ENCODE data around the gene MCTP2. TPM values are rescaled to one million over a fixed set of nuclear protein-coding genes. Genes with fewer than 3 reads are reported as not detected.

The MCTP2 gene
- total RNA-seq, 1 experiment from 2014 or later: 0.18 TPM

DNA sequence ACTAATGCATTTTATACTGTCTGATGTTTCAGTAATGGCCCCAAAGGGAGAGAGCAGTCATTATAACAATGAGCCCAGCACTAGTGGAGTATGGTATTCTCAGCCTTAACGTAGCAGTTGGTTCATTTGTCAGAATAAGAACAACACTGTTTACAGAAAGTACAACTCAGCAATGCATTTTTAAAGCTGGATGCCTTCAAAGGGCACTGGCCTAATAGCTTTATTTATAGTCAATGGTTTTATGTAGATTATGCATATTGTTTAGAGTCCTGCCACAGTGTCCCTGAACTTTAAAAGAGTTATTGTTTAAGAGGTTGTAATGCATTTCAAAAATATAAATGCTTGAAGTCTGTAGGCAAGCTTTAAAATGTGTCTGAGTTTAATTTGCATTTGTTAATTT, 211.1 kb downstream of the MCTP2 start:
- Histone ChIP-seq H3K36me3 (no peaks in the 10 kb centered on the region), H3K27ac (no peak overlapping the region), H3K4me1 (replicated peaks) (no peaks in the 10 kb centered on the region), H3K27me3 (replicated peaks) (no peaks in the 10 kb centered on the region), H3K9me3 (replicated peaks) (no peaks in the 10 kb centered on the region), H3K4me3 (no peak overlapping the region)
- DNase-seq (ENCODE audit: low read depth in 1 of 2, low spot score in 2 of 2): no peak

DNA sequence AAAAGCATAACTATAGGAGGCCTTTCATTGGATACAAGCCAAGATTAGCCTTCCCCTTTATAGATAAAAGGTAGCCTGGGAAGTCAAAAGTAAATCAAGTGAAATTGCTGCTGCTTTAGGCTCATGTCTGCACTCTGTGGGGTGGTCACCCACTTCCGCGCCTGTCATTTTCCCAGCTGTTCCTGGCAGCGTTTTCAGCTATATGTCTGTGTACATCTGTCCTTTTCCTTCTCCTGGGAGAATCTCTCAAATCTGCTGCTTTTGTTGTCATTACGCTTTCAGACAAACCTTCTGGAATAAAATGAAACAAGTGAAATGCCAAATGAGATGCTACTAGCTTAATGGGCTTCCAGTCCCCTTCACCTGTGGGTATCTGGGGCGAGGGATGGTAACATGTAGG, 211.8 kb downstream of the MCTP2 start:
- H3K27ac ChIP-seq: no peak overlapping the region
- no peaks in the 10 kb centered on the region for H3K9me3 ChIP-seq (replicated peaks)
- DNase-seq (ENCODE audit: low read depth in 1 of 2, low spot score in 2 of 2): no peak
- no peaks in the 10 kb centered on the region for H3K4me1 ChIP-seq (replicated peaks)
- H3K36me3 ChIP-seq: no peaks in the 10 kb centered on the region
- no peak overlapping the region for H3K4me3 ChIP-seq
- H3K27me3 ChIP-seq (replicated peaks): no peaks in the 10 kb centered on the region

GRCh38 chr15:94445566-94446160, 214.3 kb downstream of the MCTP2 start:
- Histone ChIP-seq H3K27ac (no peak overlapping the region), H3K27me3 (replicated peaks) (no peaks in the 10 kb centered on the region), H3K36me3 (no peaks in the 10 kb centered on the region), H3K4me1 (replicated peaks) (no peaks in the 10 kb centered on the region), H3K4me3 (no peak overlapping the region), H3K9me3 (replicated peaks) (no peaks in the 10 kb centered on the region)
- DNase-seq (ENCODE audit: low read depth in 1 of 2, low spot score in 2 of 2): no peak

DNA sequence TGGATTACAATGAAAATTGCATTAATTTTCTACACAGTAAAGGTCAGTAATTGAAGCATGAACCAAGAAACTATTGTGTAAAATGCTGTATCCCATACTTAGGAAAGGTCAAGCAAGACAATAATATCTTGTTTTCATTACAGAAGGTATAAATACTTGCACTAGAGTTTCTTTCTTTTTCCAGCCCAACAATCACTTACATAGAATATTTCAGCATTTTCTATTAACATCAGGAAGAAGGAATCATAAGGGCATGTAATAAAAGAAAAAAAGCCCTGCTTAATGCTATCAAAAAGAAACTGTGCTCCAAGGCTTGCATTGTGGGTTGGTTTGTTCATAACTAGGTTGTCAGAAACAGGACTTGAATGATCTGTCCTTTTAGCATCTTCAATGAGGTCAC, 215.1 kb downstream of the MCTP2 start:
- H3K9me3 ChIP-seq (replicated peaks): no peaks in the 10 kb centered on the region
- no peak overlapping the region for H3K27ac ChIP-seq
- no peaks in the 10 kb centered on the region for H3K36me3 ChIP-seq
- no peak overlapping the region for H3K4me3 ChIP-seq
- no peak for DNase-seq (ENCODE audit: low read depth in 1 of 2, low spot score in 2 of 2)
- H3K4me1 ChIP-seq (replicated peaks): no peaks in the 10 kb centered on the region
- H3K27me3 ChIP-seq (replicated peaks): no peaks in the 10 kb centered on the region

DNA sequence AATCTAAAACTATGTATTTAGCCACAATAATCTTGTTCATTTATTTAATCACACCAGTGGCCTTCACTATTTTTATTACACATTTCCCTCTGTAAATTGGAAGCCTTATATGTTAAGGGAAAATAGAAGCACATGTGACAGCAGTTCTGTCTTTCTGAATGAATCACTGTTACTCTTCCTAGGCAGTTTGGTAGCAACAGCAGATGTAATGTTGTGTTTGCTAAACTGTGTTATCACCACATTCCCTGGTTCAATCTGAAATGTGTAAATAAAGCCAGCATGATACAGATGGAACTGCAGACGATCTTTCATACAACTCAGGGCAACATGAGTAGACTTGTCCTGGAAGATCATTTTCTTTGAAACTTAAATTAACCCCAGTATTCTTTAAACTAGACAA, 220.1 kb downstream of the MCTP2 start:
- Histone ChIP-seq H3K36me3 (no peaks in the 10 kb centered on the region), H3K9me3 (replicated peaks) (no peaks in the 10 kb centered on the region), H3K27me3 (replicated peaks) (no peaks in the 10 kb centered on the region), H3K27ac (no peak overlapping the region), H3K4me1 (replicated peaks) (no peaks in the 10 kb centered on the region), H3K4me3 (no peak overlapping the region)
- DNase-seq (ENCODE audit: low read depth in 1 of 2, low spot score in 2 of 2): no peak

GRCh38 chr15:94453227-94453988, 222.0 kb downstream of the MCTP2 start:
- no peak for DNase-seq (ENCODE audit: low read depth in 1 of 2, low spot score in 2 of 2)
- Histone ChIP-seq H3K36me3 (no peaks in the 10 kb centered on the region), H3K4me3 (no peak overlapping the region), H3K9me3 (replicated peaks) (no peaks in the 10 kb centered on the region), H3K27ac (no peak overlapping the region), H3K27me3 (replicated peaks) (no peaks in the 10 kb centered on the region), H3K4me1 (replicated peaks) (no peaks in the 10 kb centered on the region)

- no peak for DNase-seq (ENCODE audit: low read depth in 1 of 2, low spot score in 2 of 2)
- Histone ChIP-seq H3K27me3 (replicated peaks) (no peaks in the 10 kb centered on the region), H3K4me3 (no peak overlapping the region), H3K4me1 (replicated peaks) (no peaks in the 10 kb centered on the region), H3K36me3 (no peaks in the 10 kb centered on the region), H3K27ac (no peak overlapping the region), H3K9me3 (replicated peaks) (no peaks in the 10 kb centered on the region)
These were observed 223.9 kb downstream of the MCTP2 start for GRCh38 chr15:94455297-94455696.

- Histone ChIP-seq H3K9me3 (replicated peaks) (no peaks in the 10 kb centered on the region), H3K27me3 (replicated peaks) (no peaks in the 10 kb centered on the region), H3K27ac (no peak overlapping the region), H3K36me3 (no peaks in the 10 kb centered on the region), H3K4me1 (replicated peaks) (no peaks in the 10 kb centered on the region), H3K4me3 (no peak overlapping the region)
- DNase-seq (ENCODE audit: low read depth in 1 of 2, low spot score in 2 of 2): no peak
These were observed 224.9 kb downstream of the MCTP2 start for GRCh38 chr15:94456226-94456625.

- no peaks in the 10 kb centered on the region for H3K27me3 ChIP-seq (replicated peaks)
- H3K4me1 ChIP-seq (replicated peaks): no peaks in the 10 kb centered on the region
- H3K4me3 ChIP-seq: no peak overlapping the region
- H3K27ac ChIP-seq: no peak overlapping the region
- DNase-seq (ENCODE audit: low read depth in 1 of 2, low spot score in 2 of 2): no peak
- no peaks in the 10 kb centered on the region for H3K9me3 ChIP-seq (replicated peaks)
- H3K36me3 ChIP-seq: no peaks in the 10 kb centered on the region
These were observed 226.3 kb downstream of the MCTP2 start for GRCh38 chr15:94457661-94458060.

DNA sequence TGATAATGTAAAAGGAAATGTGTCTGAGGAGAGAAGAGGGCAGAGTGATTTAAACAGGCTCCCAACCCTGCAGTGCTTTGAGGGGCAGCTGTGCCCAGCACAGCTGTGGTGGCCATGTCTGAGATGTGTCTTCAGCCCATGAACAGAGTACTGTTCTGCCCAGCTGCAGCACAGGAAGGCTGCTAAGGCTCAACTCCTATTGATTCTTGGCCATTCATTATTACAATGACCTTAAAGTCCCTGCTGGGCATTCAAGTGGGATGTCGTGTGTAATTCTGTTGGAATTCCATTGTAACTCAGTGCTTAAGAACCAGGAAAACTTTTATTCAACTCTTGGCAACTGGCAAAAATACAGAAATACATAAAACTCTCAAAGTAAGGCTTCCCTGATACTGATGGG, 229.3 kb downstream of the MCTP2 start:
- no peaks in the 10 kb centered on the region for H3K27me3 ChIP-seq (replicated peaks)
- no peaks in the 10 kb centered on the region for H3K9me3 ChIP-seq (replicated peaks)
- H3K4me1 ChIP-seq (replicated peaks): no peaks in the 10 kb centered on the region
- H3K27ac ChIP-seq: no peak overlapping the region
- H3K4me3 ChIP-seq: no peak overlapping the region
- no peaks in the 10 kb centered on the region for H3K36me3 ChIP-seq
- no peak for DNase-seq (ENCODE audit: low read depth in 1 of 2, low spot score in 2 of 2)

DNA sequence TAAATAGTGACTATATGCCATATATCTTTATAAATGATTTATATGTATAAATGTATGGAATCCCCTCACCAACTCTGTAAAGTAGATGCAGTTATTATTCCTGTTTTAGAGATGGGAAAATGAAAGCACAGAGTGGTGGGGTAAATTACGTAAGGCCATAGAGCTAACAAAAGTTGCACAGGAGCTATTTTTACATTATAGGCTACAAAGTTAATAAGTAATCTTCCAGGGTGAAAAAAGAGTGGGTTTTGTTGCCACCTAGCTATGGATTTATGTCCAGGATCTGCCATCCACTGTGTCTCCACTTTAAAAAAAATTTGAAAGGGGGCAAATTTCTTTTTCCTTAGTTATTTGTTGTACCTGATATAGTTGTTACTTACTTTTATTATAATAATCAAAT, 235.7 kb downstream of the MCTP2 start:
- Histone ChIP-seq H3K4me3 (no peak overlapping the region), H3K27me3 (replicated peaks) (no peaks in the 10 kb centered on the region), H3K4me1 (replicated peaks) (no peaks in the 10 kb centered on the region), H3K27ac (no peak overlapping the region), H3K36me3 (no peaks in the 10 kb centered on the region), H3K9me3 (replicated peaks) (no peaks in the 10 kb centered on the region)
- no peak for DNase-seq (ENCODE audit: low read depth in 1 of 2, low spot score in 2 of 2)

DNA sequence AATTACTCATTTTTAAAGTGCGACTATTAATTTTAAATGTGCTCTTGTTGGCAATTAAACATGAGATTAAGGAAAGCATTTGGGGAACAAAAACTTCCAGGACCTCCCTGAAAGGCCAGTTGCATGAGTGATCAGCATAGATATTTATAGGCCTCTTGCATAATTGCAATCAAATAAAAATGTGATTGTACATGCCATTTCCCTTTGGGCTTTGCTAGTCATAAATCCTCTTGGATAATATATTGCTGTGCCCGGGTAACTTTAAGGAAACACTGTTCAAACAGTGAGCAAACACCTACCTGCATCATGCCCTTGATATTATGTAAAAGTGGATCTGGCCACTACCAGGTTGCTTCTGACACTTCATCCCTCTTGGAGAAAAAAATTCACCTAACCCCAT, 239.1 kb downstream of the MCTP2 start:
- Histone ChIP-seq H3K27me3 (replicated peaks) (no peaks in the 10 kb centered on the region), H3K4me1 (replicated peaks) (no peaks in the 10 kb centered on the region), H3K36me3 (no peaks in the 10 kb centered on the region), H3K9me3 (replicated peaks) (no peaks in the 10 kb centered on the region), H3K4me3 (no peak overlapping the region), H3K27ac (no peak overlapping the region)
- no peak for DNase-seq (ENCODE audit: low read depth in 1 of 2, low spot score in 2 of 2)

- Histone ChIP-seq H3K27ac (no peak overlapping the region), H3K4me3 (no peak overlapping the region), H3K4me1 (replicated peaks) (no peaks in the 10 kb centered on the region), H3K27me3 (replicated peaks) (no peaks in the 10 kb centered on the region), H3K9me3 (replicated peaks) (no peaks in the 10 kb centered on the region), H3K36me3 (no peaks in the 10 kb centered on the region)
- no peak for DNase-seq (ENCODE audit: low read depth in 1 of 2, low spot score in 2 of 2)
These were observed 245.3 kb downstream of the MCTP2 start for GRCh38 chr15:94476686-94477085.

- Histone ChIP-seq H3K27me3 (replicated peaks) (no peaks in the 10 kb centered on the region), H3K9me3 (replicated peaks) (no peaks in the 10 kb centered on the region), H3K36me3 (no peaks in the 10 kb centered on the region), H3K27ac (no peak overlapping the region), H3K4me3 (no peak overlapping the region), H3K4me1 (replicated peaks) (no peaks in the 10 kb centered on the region)
- DNase-seq (ENCODE audit: low read depth in 1 of 2, low spot score in 2 of 2): no peak
These were observed 246.7 kb downstream of the MCTP2 start for GRCh38 chr15:94477913-94478553.

Data from SJSA1 (cell line).